Uterus (tissue), 4 donors: Measurements from ENCODE around the gene STOX2. TPM values are rescaled to one million over a fixed set of nuclear protein-coding genes. Genes with fewer than 3 reads are reported as not detected.

ENCODE experiments used
- DNase-seq, 2 donors: peaks; one replicate each; pipeline ENCODE4 v3.0.0-alpha.2; 2019 to 2020
- H3K27ac ChIP-seq, 2 donors: fragments of 200-600 bp; sonication (generic); 1 replicate in 1 of 2; 2 replicates in 1 of 2; pipeline ENCODE4 v1.5.1; 2016 to 2018
- H3K27me3 ChIP-seq, 2 donors: fragments of 200-600 bp; sonication (generic); one replicate each; pipeline ENCODE4 v1.5.1; 2018 to 2019; ENCODE audit warnings: control low read depth in 1 of 2
- H3K36me3 ChIP-seq, 2 donors: fragments of 200-600 bp; sonication (generic); one replicate each; pipeline ENCODE4 v1.5.1; 2019; ENCODE audit warnings: control low read depth in 1 of 2
- H3K4me1 ChIP-seq, 2 donors: fragments of 200-600 bp; sonication (generic); one replicate each; pipeline ENCODE4 v1.5.1; 2018 to 2019; ENCODE audit warnings: control low read depth in 1 of 2
- H3K4me3 ChIP-seq, 2 donors: fragments of 200-600 bp; sonication (generic); 1 replicate in 1 of 2; 2 replicates in 1 of 2; pipeline ENCODE4 v1.5.1; 2018 to 2019; ENCODE audit warnings: mild to moderate bottlenecking in 1 of 2
- H3K9me3 ChIP-seq, 2 donors: fragments of 200-600 bp; sonication (generic); one replicate each; pipeline ENCODE4 v1.5.1; 2019; ENCODE audit warnings: control low read depth in 1 of 2
- POLR2A ChIP-seq, 2 donors: fragments of 450-650 bp; IDR thresholded peaks; one replicate each; pipeline ENCODE4 v1.6.1; 2016; ENCODE audit warnings: antibody characterized with exemption in 2 of 2, mild to moderate bottlenecking in 1 of 2, moderate library complexity in 1 of 2
- intact Hi-C: fragments of 100-400 bp; cut with DNase I; formaldehyde crosslinking; loops from one replicate; pipeline ENCODE4 v1.15.1; 2023; ENCODE audit warnings: low total_unique reads
- total RNA-seq, 4 donors: library from RNA; depleted of rRNA in 3 of 4; stranded (reverse); fragments of >200 nt in 3 of 4; gene quantifications; one replicate each; pipeline versions ENCODE4 v1.1.0 to v1.2.4, GENCODE V29; 2014 to 2023
- TF ChIP-seq, protein P1 (sequence below), 4 experiments: fragments of 200-600 bp in 2 of 4; fragments of 450-650 bp in 2 of 4; sonication (generic) in 2 of 4; IDR thresholded peaks; one replicate each; pipeline ENCODE4 v1.5.1; 2016 to 2019; ENCODE audit warnings: antibody characterized with exemption in 4 of 4, mild to moderate bottlenecking in 2 of 4, moderate library complexity in 1 of 4
- donor health status: DM: yes; HTN: yes; CAD: no.

The STOX2 gene
- total RNA-seq, 4 donors from 2014 or later = 2.9 to 19.4 (median 11.1) TPM

GRCh38 chr4:183906489-183906738, 1.3 kb downstream of the STOX2 start:
- H3K27me3 ChIP-seq = no peaks in the 10 kb centered on the region
- H3K4me1 ChIP-seq = no peaks in the 10 kb centered on the region
- H3K36me3 ChIP-seq = no peaks in the 10 kb centered on the region
- TF ChIP-seq, protein P1, sequence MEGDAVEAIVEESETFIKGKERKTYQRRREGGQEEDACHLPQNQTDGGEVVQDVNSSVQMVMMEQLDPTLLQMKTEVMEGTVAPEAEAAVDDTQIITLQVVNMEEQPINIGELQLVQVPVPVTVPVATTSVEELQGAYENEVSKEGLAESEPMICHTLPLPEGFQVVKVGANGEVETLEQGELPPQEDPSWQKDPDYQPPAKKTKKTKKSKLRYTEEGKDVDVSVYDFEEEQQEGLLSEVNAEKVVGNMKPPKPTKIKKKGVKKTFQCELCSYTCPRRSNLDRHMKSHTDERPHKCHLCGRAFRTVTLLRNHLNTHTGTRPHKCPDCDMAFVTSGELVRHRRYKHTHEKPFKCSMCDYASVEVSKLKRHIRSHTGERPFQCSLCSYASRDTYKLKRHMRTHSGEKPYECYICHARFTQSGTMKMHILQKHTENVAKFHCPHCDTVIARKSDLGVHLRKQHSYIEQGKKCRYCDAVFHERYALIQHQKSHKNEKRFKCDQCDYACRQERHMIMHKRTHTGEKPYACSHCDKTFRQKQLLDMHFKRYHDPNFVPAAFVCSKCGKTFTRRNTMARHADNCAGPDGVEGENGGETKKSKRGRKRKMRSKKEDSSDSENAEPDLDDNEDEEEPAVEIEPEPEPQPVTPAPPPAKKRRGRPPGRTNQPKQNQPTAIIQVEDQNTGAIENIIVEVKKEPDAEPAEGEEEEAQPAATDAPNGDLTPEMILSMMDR (IDR thresholded peaks at IDR 0.05) = no peak
- no peak for TF ChIP-seq POLR2A (IDR thresholded peaks at IDR 0.05)
- peak overlapping the region in 1 of 2 donors; percentile 57 for H3K27ac ChIP-seq
- H3K9me3 ChIP-seq = no peaks in the 10 kb centered on the region
- peak overlapping the region; percentile 51 to 52 for H3K4me3 ChIP-seq
- intact Hi-C loops = no loop called here
- DNase-seq = no peak

GRCh38 chr4:183906739-183907651, 1.9 kb downstream of the STOX2 start:
- DNase-seq = no peak
- Histone ChIP-seq H3K4me3 (peak overlapping the region; percentile 51 to 52), H3K9me3 (no peaks in the 10 kb centered on the region), H3K36me3 (no peaks in the 10 kb centered on the region), H3K27me3 (no peaks in the 10 kb centered on the region), H3K4me1 (no peaks in the 10 kb centered on the region), H3K27ac (peak overlapping the region in 1 of 2 donors; percentile 57)
- TF ChIP-seq POLR2A (IDR thresholded peaks at IDR 0.05) = no peak
- TF ChIP-seq, protein P1 (IDR thresholded peaks at IDR 0.05) = no peak
- intact Hi-C loops = no loop called here

DNA sequence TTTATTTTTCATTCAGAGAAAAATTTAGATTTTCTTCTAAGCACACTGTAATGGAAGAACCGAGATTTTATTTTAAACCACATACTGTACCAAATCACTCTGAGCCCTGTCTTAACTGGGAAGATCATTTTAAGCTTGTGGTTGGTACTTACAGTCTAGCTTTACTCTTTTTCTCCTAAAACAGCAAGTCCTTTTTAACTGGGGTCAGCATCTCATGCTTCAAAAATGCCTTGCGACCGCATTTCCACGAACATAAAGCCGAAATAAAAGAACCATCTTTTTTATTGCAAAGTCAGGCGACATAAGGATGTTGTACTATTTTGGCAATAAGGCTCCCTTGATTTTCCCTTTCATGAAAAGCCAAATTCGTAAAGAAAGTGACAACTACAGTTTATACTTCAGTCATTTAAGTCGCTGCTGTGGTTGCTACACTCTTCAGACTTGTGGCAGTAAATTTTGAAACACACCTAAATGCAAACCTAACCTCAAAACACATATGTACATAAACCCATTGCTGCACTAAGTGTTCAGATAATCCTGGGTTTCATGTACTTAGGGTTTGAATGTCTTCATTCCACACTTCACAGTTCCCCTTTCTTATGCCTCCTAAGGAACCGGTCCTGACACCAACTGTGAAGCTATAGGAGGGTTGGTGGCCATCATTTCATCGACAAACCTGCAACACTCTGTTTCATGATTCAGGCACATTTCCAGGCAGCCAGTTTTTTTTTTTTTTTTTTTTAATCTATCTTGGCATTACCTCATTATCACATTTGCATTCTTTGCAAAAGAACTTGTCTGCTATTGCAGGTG, 3.0 kb downstream of the STOX2 start:
- H3K27ac ChIP-seq = no peak overlapping the region
- TF ChIP-seq, protein P1 (IDR thresholded peaks at IDR 0.05) = no peak
- no peak for TF ChIP-seq POLR2A (IDR thresholded peaks at IDR 0.05)
- H3K36me3 ChIP-seq = no peaks in the 10 kb centered on the region
- H3K4me1 ChIP-seq = no peaks in the 10 kb centered on the region
- no peak for DNase-seq
- intact Hi-C loops = no loop called here
- H3K9me3 ChIP-seq = no peaks in the 10 kb centered on the region
- H3K4me3 ChIP-seq = no peak overlapping the region
- no peaks in the 10 kb centered on the region for H3K27me3 ChIP-seq

- Histone ChIP-seq H3K36me3 (no peaks in the 10 kb centered on the region), H3K4me1 (no peaks in the 10 kb centered on the region), H3K4me3 (no peak overlapping the region), H3K27ac (no peak overlapping the region), H3K9me3 (no peaks in the 10 kb centered on the region), H3K27me3 (no peaks in the 10 kb centered on the region)
- intact Hi-C loops = no loop called here
- DNase-seq = no peak
- TF ChIP-seq POLR2A (IDR thresholded peaks at IDR 0.05) = no peak
- TF ChIP-seq, protein P1 (IDR thresholded peaks at IDR 0.05) = no peak
Observed at GRCh38 chr4:183909187-183909586, 4.1 kb downstream of the STOX2 start.

DNA sequence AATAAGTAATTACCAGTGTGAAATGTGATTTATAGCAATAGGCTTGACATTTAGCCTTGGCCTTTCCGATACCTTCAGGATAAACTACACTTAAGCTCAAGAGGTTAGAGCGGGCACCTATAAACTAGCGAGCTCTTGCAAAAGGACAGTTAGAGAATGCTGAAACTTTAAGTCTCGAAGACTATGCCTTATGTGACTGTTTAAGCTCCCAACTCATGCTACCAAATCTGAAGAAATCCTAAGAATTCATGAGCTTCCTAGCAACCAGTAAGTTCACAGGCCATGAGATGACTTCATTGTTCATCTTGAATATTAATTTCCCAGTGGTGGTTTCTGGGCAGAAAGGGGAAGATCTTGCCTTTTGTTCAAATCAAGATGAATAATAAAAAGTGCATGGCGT, 4.7 kb downstream of the STOX2 start:
- H3K4me3 ChIP-seq = no peak overlapping the region
- no peaks in the 10 kb centered on the region for H3K27me3 ChIP-seq
- H3K27ac ChIP-seq = no peak overlapping the region
- no peaks in the 10 kb centered on the region for H3K9me3 ChIP-seq
- H3K4me1 ChIP-seq = no peaks in the 10 kb centered on the region
- no peaks in the 10 kb centered on the region for H3K36me3 ChIP-seq
- no peak for DNase-seq
- TF ChIP-seq, protein P1 (IDR thresholded peaks at IDR 0.05) = no peak
- TF ChIP-seq POLR2A (IDR thresholded peaks at IDR 0.05) = no peak
- intact Hi-C loops = no loop called here
